Measurements from ENCODE around the gene TBC1D4.

TBC1D4 gene

DNA sequence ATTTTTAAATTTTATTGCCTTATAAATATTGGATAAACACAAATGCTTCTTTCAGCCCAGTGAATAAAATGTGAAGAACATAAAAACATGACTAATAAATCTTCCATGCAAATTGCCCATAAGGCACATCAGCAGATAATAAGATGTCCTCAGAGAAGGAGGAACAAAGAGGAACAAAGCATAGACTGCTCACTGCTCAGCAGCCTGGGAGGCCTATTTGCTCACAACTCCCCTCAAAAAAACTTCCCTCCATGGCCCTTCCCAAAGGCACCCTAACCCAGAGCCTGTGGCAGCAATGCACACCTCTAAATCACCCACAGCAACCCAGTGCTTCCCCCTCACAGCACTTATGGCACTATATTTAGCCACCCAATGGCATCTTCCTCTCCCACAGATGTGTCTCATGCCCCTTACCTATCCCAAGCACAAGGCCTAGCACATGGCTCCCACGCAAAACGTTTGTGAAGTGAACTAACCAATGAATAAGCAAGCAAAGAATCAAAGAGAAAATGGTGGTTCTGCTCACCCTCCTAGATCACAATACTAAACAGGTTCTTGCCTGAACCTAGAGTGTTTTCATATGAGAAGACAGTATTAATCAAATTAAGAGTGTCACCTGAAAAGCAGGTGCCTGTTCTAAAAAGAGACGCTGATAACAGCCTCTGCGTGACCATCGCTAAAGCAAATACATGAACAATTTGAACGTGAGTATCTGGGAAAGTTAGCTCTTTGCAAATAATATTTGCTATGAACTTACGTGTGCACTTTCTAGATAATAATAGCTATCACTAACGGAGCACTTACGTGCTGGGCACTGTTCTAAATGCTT is 96.9 kb downstream of the TBC1D4 start:
- DNase-seq: peak; percentile 19

DNA sequence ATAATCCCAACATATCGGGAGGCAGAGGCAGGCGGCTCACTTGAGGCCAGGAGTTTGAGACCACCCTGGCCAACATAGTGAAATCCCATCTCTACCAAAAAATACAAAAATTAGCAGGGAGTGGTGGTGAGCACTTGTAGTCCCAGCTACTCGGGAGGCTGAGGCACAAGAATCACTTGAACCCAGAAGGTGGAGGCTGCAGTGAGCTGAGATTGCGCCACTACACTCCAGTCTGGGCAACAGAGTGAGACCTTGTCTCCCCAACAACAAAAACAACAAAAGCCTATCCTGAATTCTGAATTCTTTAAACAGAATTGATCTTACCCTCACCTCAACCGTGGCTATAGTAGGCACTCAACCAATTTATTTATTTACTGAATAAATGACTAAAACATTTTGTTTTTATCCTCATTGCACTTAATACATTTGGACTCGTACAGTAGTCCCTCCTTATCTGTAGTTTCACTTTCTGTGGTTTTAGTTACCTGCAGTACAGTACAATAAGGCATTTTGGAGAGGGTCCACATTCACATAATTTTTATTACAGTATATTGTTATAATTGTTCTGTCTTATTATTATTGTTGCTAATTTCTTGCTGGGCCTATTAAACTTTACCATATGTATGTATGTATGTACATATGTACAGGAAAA is 98.8 kb downstream of the TBC1D4 start:
- no peak for DNase-seq

DNA sequence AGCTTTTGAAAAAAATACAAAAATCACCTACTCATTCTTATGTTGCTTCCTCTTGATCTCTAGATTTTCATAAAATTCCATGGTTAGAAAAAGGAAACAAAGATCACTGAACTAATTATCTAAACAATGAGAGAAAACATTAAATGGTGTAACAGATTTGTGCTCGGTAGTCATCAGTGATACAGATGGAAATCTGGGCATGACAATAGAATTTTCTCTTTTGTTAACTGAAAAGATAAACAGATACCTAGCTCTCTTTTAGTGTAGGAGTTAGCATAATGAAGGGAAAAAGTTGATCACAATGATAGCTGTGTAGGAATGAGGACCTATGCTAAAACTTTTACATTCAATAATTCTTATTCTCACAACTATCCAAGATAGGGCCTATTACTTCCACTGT is 103.7 kb downstream of the TBC1D4 start:
- DNase-seq: no peak

DNA sequence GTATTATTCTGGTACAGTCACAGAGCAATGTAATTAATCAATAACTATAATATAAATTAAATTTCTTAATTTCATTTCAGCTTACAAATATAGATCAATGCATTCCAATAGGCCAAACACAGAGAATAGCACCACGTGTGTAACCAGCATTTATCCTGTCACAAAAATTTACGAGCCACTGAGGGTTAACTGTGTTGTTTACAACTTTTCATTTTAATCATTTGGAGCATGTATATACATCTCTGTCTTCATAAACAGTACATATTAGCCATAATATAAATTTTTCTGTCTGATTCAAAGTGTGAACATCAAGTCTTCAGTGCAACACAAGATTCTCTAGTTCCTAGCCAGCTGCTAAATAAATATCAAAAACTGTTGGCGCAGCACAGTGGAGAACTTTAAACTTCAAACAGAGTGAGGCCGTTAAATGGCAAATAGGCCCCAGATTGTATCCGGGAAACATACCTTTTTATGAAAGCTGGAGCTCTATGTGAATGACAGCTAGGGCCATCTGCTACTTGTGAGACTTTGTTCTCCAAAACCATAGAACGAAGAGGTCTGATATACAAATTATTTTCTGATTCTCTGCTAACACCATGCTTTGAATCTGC is 105.1 kb downstream of the TBC1D4 start:
- no peak for DNase-seq

DNA sequence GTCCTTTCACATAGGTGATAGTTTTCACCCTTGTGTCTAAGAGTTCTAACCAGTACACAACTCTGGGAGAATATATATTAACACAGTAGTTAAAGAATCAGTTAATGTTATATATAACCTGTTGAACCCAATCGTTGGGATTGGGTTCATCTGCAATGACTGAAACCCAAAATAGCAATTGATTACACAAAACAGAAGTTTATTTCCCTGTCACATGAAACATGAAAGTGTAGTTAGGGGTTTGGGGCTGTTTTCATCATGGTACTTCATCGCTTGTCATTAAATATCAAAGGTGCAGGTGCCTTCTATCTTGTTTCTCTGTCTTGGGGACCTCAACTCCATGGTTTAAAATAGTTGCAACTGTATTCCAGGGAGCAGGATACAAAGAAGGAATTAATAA is 106.6 kb downstream of the TBC1D4 start:
- no peak for DNase-seq

DNA sequence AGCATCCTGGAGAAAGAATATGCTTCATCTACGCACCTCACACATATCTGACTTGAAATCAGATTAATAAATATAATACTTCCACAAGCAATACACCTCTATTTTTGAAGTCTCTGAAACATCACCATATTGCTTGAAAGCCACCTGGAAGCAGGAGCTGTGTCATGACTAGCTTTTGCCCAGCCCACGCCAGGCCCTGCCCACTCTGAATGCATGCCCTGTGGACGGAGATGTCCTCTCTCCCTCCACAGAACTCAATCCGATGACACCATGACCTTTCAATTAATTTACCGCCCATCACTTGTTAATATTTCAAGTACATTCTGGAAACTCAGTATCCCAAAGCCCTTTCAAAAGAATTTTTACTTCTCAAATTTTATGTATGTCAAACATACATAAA is 108.0 kb downstream of the TBC1D4 start:
- DNase-seq: no peak

DNA sequence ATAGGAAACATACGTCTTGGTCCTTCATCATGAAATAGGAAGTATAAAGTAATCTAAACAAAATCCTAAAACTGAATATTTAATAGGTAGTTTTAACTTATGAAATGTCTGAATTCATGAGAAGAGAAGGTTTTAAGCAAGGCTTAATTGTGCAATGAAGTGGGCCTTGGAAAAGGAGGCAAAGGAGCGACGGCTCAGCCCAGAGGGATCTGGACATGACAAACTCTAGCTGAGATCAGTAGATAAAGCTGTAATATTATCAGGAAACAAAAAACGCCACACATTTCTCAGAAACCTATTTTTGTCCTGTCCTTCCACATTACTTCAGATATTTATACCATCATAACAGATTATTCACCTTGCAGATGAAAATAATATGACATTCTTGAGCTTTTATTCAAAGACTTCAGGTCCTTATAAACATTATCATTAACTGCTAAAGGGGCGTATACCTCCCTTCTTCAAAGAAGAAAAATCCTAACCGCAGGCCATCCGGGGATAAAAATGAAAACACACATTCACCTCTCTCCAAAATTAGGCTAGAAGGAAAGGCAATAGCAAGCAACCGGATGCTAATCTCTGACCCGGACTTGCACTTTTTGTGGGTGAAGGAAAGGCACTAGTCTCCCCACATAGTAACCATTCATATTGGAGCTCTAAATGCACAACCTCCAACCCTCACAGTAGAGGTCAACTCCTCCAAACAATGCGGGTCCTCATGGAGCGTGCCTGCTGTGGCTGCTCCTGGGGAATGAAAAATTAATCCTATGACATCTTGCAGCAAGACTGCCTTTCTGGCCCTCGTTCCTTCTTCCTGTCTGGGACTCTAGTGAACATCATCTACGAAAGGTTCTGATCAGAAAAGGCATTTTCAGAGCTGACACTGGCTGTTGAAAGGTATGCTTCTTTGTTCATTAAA is 108.8 kb downstream of the TBC1D4 start:
- DNase-seq: no peak

DNA sequence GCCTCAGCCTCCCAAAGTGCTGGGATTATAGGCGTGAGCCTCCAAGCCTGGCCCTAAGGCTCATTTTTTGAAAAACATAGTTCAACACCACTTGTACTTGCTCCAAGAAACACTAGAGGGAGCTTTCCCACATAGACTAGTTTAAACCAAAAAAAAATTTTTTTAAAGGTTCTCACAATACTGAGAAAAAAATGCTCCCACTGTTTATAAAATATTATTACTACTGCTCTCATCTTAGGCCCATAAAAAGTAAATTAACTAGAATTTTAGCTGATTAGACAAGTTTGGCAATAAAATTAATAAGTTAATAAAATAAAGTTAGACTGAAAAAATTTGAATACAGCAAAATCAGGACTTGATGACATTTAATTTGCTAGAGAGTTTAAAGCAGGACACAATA is 109.5 kb downstream of the TBC1D4 start:
- DNase-seq: peak; percentile 19

DNA sequence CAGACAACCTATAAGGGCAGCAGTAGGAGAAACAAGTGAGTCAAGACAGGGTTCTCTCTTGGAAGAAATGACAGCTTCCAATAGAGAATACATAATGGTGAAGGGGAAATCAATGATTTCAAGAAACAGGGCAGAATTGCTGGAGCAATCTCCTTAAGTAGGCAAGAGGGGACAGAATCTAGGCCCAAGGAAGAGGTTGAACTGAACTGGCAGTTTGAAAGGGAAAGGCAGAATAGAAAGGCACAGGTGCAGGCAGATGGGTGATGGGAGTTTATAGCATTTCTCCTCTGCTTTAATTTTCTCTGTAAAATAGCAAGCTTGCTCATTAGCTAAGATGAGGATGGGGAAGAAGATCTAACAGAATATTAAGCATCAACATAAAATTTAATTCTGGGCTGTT is 110.8 kb downstream of the TBC1D4 start:
- DNase-seq: no peak

DNA sequence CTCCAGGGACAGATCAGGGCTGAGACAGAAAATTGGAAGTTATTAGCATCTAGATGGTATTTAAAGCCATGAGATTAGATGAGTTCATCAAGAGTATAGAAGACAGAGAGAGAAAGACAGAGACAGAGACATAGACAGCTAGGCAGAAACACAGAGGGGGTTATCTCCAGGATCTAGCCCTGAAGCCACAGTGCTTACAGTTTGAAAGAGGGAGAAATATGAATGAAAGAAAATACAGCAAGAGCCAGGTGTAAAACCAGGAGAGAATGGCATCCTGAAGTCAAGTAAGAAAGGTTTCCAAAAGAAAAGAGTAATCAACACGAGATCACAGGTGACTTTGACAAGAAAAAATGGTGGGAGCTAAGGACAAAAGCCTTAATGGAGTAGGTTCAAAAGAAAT is 111.2 kb downstream of the TBC1D4 start:
- no peak for DNase-seq

DNA sequence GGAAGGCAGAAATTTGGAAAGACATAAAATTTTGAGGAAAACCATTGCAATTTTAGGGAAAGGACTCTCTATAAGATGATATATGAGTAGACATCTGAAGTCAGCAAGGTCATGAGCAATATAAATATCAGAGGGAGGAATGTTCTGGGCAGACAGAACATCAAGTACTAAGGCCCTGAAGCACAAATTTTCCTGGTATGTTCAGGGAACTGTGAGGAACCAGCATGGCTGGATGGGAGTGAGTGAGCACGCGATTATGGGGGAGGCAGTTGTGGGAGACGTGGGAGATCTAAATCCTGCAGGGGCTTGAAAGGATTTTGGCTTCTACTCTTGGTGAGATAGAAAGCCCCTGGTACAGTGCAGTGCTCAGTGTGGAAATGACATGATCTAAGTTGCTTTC is 112.0 kb downstream of the TBC1D4 start:
- no peak for DNase-seq

DNA sequence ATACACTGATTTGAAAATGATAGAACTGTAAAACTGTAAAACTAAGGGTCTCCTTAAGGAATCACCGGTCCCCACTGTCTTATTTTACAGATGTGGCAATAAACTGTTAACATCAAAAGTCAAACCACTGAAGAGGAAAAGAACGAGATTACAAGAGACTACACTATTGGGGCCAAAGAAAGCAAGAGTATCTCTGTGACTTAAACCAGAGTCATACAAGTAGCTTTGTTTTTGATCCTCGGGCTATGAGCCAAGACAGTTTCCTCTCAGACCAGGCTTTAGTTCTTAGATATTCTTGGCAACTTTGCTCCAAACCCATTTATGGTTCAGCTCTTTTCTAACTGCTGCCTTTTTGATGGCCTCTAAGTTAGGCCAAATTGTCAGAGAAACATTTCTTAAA is 113.8 kb downstream of the TBC1D4 start:
- no peak for DNase-seq

DNA sequence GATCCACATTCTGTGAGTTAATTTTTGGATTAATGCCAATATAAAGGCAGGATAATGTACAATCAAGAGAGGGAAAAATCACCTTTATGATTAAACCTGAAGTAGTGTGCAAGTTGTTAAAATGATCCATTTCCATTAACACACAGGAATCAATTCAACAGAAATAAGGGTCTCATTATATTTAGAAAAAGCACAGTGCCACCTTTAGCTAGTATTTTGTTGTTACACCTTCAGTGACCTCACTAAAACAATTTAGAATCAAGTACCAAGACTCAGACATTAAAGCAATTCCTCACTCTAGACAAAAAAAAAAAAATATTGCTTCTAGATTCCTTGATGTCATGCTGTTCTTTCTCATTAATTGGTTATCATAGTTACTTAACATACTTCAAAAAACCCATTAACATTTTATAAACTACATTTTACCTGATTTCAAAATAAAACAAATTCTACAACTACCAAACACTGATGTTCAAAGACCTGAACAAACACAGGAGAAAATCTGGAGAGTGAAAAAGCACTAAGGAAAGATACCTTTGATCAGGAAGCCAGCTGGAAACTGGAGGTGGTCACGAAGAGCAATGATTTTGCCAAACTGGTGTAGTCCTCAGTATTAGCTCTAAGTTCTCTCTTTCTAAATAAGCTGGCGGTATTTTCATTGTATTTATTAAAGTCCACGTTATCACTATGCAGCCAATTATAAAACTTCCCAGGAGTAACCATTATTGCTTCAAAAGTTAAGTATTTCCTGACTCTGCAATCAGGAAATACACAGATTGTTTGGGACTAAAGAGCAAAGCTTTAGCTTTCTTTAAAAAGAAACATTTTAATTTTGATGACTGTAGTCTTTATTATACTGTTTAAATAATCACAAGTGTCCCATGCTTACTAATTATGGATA is 115.3 kb downstream of the TBC1D4 start:
- no peak for DNase-seq

DNA sequence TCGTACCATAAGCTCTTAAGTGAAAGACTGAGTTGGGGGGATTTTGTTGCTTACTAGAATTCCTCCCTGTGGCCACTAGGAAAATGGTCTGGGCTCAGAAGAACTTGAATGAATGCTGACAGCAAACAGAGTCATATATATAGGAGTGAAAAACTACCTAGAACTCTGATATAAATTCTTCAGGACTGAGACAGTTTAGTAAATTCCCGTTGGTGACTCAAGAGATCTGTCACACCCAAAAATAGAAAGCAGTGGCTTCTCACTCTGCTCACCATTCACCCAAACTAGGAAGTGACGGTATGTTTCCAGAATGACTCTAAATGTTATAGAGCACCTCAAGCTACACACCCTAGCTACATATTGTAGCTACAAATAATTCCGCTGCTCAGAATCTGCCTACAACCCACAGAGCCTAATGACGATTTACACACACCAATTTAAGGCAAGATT is 116.2 kb downstream of the TBC1D4 start:
- no peak for DNase-seq

DNA sequence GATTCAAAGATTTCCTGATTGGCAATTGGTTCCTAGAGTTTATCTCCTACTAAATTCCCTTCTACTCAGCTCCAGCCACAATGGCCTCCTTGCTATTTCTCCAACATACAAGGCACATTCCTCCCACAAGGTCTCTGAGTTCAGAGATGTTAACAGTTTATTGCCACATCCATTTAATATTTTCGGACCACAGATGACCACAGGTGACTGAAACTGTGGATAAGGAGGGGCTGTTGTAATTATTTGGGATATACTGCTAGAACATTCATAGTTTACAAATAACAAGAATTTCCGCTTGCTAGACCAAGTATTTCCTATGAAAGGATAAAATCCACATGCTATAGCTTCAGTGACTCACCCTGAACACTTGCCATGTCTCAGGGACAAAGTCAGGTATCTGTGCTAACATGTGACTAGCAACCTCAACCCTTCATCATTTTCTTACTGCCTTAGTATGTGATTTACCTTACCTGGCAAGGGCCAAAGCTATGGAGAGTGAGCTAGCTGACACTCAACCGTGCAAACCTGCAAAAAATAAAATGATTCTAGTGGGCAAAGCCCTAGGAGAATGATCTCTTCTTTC is 117.7 kb downstream of the TBC1D4 start:
- DNase-seq: no peak

DNA sequence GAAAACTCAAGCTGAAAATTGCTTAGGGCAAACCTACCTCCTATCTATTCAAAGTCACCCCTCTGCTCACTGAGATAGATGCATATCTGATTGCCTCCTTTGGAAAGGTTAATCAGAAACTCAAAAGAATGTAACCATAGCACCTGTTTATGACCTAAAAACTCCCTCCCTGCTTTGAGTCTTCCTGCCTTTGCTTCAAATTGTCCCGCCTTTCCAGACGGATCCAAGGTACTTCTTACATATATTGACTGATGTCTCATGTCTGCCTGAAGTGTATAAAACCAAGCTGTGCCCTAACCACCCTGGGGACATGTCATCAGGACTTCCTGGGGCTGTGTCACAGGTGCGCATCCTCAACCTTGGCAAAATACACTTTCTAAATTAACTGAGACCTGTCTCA is 118.6 kb downstream of the TBC1D4 start:
- no peak for DNase-seq

DNA sequence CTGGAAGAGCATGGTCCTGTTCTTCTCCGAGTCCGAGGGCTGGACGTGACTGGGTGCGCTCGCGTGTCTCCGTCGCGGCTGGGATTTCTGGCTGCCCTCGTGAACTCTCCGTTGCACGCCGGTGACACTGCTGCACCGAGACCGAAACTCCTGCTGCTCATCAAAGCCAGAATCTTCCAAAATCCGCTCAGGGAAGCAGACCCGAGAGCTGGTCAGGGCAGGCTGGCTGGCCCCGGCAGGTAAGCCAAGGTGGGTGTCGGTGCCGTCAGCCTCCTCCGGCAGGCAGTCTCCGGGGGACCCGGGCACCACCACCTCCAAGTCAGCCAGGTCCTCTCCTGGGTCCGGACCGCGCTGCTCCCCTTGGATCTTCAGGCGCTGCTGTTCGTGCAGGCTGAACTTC is 119.9 kb downstream of the TBC1D4 start:
- DNase-seq: no peak

DNA sequence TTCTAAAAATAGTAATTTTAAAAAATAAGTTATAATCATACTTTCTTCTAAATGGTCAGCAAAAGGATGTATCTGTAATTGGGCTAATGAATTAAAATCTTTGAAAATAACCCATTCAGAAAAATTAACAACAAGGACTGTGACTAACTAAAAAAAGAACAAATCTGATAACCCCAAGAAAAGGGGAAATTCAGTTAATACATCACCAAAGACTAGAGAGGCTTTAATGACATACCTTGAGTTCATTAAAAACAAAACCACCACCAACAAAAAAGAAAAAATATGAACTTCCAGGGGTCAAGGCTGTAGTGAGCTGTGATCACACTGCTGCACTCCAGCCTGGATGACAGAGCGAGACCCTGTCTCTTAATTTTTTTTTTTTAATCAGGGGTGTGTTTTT is 121.8 kb downstream of the TBC1D4 start:
- no peak for DNase-seq

DNA sequence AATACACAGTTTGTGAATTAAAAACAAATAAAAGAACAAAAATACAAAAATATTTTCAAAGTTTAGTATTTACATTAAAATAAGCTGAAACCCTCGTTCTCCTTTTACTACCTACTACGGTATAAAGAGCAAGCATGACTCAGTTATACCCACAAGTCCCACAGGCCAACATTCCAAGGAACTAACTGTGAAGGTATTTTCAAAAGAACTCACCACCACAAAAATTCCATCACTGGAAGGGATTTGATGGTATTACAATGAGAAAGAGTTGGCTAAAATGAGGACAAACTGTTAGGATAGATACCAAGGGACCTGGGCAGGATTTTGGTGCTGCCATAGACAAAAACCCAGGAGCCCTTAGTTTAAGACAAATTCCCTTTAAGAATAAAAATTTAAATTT is 122.7 kb downstream of the TBC1D4 start:
- no peak for DNase-seq

DNA sequence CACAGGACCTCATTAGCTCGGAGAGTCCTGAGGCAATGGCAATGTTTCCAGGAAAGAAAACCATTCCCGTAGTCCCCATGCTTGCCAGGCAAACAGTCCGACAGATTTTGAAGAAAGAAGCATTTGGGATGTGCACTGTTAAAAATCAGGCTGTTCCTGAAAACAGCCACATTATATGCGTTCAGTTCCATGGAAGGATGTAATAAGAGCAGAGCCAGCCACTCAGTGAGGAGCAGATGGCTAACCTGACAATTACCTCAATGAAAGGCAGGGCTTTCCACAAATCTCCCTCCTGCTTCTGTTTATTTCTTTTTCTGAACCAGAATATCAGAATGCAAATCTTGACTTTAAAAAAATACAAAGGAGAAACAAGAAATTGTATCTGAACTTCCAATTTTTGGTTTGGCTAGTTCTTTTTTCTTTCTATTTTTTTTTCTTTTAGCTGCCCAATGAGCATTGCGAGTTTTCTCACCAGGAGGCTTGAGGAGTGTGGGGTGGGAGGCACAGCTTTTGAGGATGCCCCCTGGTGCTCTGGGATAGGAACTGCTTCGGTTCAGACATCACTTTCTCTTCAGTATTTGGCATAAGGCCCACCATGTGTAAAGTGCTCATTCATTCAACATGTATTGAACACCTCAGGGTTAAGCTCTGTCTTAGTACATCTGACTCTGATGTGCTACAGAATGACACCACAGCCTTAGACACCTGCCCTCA is 124.2 kb downstream of the TBC1D4 start:
- peak; percentile 1 for DNase-seq

DNA sequence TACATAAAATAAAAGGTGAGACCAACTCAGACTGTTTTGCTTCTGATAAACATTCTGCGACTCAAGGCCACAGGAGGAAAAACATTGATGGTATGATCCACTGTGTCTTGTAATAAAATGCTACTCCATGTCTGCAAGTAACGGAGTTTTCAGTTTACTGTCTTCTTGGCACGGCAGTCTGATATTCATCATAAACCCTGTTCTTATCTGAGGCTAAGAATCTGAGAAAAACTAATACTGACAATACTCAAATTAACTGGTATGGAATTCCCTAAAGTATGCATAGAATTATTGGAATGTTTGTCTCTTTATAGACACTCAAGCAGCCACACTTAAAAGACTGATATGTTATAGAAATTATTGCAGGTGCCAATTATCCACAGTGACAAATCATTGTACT is 125.5 kb downstream of the TBC1D4 start:
- no peak for DNase-seq
